Activated B cell treated with CpG ODN at 0.5 μM for 24 hours (primary cell): ENCODE results near the gene UGCG. TPM values are rescaled to one million over a fixed set of nuclear protein-coding genes. Genes with fewer than 3 reads are reported as not detected.
A peak's percentile ranks its signal among the peaks of the same experiment; 100 is the strongest.

Experiments used
- ATAC-seq: fragments of 200-7000 bp; cut with Tn5 transposase; one replicate; pipeline ENCODE4 v1.10.0; 2021; ENCODE audit warnings: low read depth, mild to moderate bottlenecking, moderate library complexity
- CTCF ChIA-PET: fragments of 350-600 bp; sonication (Branson Sonifier 250); formaldehyde crosslinking; loops from one replicate; lab custom pipeline; 2021; ENCODE audit warnings: antibody characterized with exemption; lab: Charles Lee
- POLR2A ChIA-PET: fragments of 350-600 bp; sonication (Branson Sonifier 250); formaldehyde crosslinking; loops from one replicate; lab custom pipeline; 2021; ENCODE audit warnings: antibody characterized with exemption; lab: Charles Lee
- DNase-seq: peaks from one replicate; pipeline ENCODE4 v3.0.0; 2022
- H3K27ac Mint-ChIP-seq: one replicate; pipeline ENCODE4 v1.8.0; 2020; ENCODE audit warnings: mixed read lengths
- H3K27me3 Mint-ChIP-seq: one replicate; pipeline ENCODE4 v1.8.0; 2021; ENCODE audit warnings: mixed read lengths
- H3K36me3 Mint-ChIP-seq: one replicate; pipeline ENCODE4 v1.8.0; 2021; ENCODE audit warnings: low read depth, mixed read lengths
- H3K4me1 Mint-ChIP-seq: one replicate; pipeline ENCODE4 v1.8.0; 2021; ENCODE audit warnings: mixed read lengths
- H3K4me3 Mint-ChIP-seq: one replicate; pipeline ENCODE4 v1.8.0; 2020; ENCODE audit warnings: mild to moderate bottlenecking, mixed read lengths
- H3K9me3 Mint-ChIP-seq: one replicate; pipeline ENCODE4 v1.8.0; 2020; ENCODE audit warnings: mixed read lengths
- intact Hi-C: fragments of 100-400 bp; cut with micrococcal nuclease; formaldehyde crosslinking; loops from one replicate; pipeline ENCODE4 v1.15.1; 2024
- total RNA-seq: library from RNA; stranded (reverse); gene quantifications from 2 replicates; pipeline ENCODE4 v1.2.3, GENCODE V29; 2022
- TF ChIP-seq, protein P1 (sequence below): fragments of 200-600 bp; IDR thresholded peaks from one replicate; pipeline ENCODE4 v1.8.0; 2022; ENCODE audit warnings: antibody characterized with exemption, mild to moderate bottlenecking

The UGCG gene
- total RNA-seq, 1 donor from 2014 or later, result 111 TPM

GRCh38 chr9:111922324-111923013, 25.9 kb downstream of the UGCG start:
- Mint-ChIP-seq H3K9me3 (no peaks in the 10 kb centered on the region), H3K4me1 (peaks cover 67% of the 10 kb centered on the region), H3K27ac (no peak overlapping the region), H3K27me3 (no peaks in the 10 kb centered on the region), H3K36me3 (peaks cover 66% of the 10 kb centered on the region), H3K4me3 (no peak overlapping the region)
- no peak for ATAC-seq
- ChIA-PET CTCF (interaction anchor here (0.7 kb wide), 1 partner anchor 152 kb away, joined by 3 read pairs; no protein-coding TSS in a partner anchor), POLR2A (interaction anchor here (0.9 to 1.1 kb wide), 4 partner anchors 13 to 93 kb away, joined by 3 to 7 read pairs (median 5); partner anchors contain the start of gene UGCG)
- no peak for DNase-seq
- intact Hi-C loops, result loop anchor here (10.0 kb wide), 1 partner anchor 412 kb away; the partner anchor contains the start of gene PTBP3
- TF ChIP-seq, protein P1, sequence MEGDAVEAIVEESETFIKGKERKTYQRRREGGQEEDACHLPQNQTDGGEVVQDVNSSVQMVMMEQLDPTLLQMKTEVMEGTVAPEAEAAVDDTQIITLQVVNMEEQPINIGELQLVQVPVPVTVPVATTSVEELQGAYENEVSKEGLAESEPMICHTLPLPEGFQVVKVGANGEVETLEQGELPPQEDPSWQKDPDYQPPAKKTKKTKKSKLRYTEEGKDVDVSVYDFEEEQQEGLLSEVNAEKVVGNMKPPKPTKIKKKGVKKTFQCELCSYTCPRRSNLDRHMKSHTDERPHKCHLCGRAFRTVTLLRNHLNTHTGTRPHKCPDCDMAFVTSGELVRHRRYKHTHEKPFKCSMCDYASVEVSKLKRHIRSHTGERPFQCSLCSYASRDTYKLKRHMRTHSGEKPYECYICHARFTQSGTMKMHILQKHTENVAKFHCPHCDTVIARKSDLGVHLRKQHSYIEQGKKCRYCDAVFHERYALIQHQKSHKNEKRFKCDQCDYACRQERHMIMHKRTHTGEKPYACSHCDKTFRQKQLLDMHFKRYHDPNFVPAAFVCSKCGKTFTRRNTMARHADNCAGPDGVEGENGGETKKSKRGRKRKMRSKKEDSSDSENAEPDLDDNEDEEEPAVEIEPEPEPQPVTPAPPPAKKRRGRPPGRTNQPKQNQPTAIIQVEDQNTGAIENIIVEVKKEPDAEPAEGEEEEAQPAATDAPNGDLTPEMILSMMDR, result no peak

- H3K4me3 Mint-ChIP-seq, result no peak overlapping the region
Measured at GRCh38 chr9:111924281-111924680, 27.7 kb downstream of the UGCG start.

DNA sequence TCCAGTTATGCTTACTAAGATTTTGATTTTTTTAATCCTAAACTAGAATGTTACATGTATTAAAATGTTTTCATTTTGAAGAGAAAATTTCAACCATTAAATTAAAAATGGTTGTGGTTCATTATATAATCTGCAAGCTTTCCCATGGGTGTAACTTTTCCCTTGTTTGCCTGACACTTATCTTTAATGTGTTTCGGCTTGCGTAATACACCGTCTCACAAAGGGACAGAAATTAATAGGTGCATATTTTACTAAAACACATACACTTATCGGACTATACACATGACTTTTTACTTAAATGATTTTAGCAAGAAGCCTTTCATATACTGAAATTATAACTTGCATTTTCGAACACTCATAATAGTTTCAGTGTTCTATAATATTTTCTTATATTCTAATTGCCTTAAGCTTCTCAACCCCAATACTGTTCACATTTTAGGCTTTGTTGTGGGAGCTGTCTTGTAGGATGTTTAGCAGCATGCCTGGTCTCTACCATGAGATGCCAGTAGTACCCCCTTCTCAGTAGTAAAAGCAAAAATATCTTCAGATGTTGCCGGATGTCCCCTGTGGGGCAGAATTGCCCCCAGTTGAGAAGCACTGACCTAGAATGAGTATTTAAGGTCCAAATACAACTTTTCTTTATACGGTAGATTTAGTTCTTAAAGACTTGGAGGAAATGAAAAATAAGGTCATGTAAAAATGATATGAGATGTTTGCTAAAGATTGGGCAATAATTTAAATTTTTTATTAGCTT, 28.6 kb downstream of the UGCG start:
- DNase-seq (no peak), ATAC-seq (no peak)
- peak overlapping the region; percentile 32 for H3K27ac Mint-ChIP-seq
- no peak overlapping the region for H3K4me3 Mint-ChIP-seq
- H3K36me3 Mint-ChIP-seq, result peaks cover 61% of the 10 kb centered on the region
- no peaks in the 10 kb centered on the region for H3K27me3 Mint-ChIP-seq
- TF ChIP-seq, protein P1, result no peak
- POLR2A ChIA-PET, result interaction anchor here (0.6 to 3.3 kb wide), 10 partner anchors 10 to 149 kb away, joined by 4 to 46 read pairs (median 10); partner anchors contain the start of gene UGCG
- CTCF ChIA-PET, result interaction anchor here (2.2 kb wide), 1 partner anchor 149 kb away, joined by 12 read pairs; no protein-coding TSS in a partner anchor
- peaks cover 60% of the 10 kb centered on the region for H3K4me1 Mint-ChIP-seq
- H3K9me3 Mint-ChIP-seq, result no peaks in the 10 kb centered on the region
- intact Hi-C loops, result loop anchor here (5.0 to 10.0 kb wide), 2 partner anchors 163 to 410 kb away; partner anchors contain the start of gene PTBP3

More at GRCh38 chr9:111924281-111924680, 27.7 kb downstream of the UGCG start:
- peaks cover 66% of the 10 kb centered on the region for H3K36me3 Mint-ChIP-seq
- no peak overlapping the region for H3K27ac Mint-ChIP-seq
- no peaks in the 10 kb centered on the region for H3K27me3 Mint-ChIP-seq
- intact Hi-C loops, result loop anchor here (10.0 kb wide), 1 partner anchor 411 kb away; the partner anchor contains the start of gene PTBP3
- POLR2A ChIA-PET, result interaction anchor here (0.7 to 1.4 kb wide), 2 partner anchors 27 to 88 kb away, joined by 3 to 9 read pairs; partner anchors contain the start of gene UGCG
- CTCF ChIA-PET, result no interaction called here
- DNase-seq (no peak), ATAC-seq (no peak)
- TF ChIP-seq, protein P1, result no peak
- no peaks in the 10 kb centered on the region for H3K9me3 Mint-ChIP-seq
- H3K4me1 Mint-ChIP-seq, result peaks cover 69% of the 10 kb centered on the region

- Mint-ChIP-seq H3K4me1 (peaks cover 54% of the 10 kb centered on the region), H3K9me3 (no peaks in the 10 kb centered on the region), H3K27me3 (no peaks in the 10 kb centered on the region), H3K36me3 (peaks cover 63% of the 10 kb centered on the region), H3K27ac (peak overlapping the region; percentile 32), H3K4me3 (no peak overlapping the region)
- ChIA-PET CTCF (interaction anchor here (0.9 to 2.2 kb wide), 3 partner anchors 9 to 148 kb away, joined by 4 to 12 read pairs (median 4); no protein-coding TSS in a partner anchor), POLR2A (interaction anchor here (0.8 to 3.3 kb wide), 12 partner anchors 11 to 149 kb away, joined by 3 to 46 read pairs (median 12); partner anchors contain the start of gene UGCG)
- no peak for ATAC-seq
- TF ChIP-seq, protein P1, result no peak
- no peak for DNase-seq
- intact Hi-C loops, result loop anchor here (1.0 to 10.0 kb wide), 9 partner anchors 8 to 409 kb away; partner anchors contain the start of gene PTBP3
Measured at GRCh38 chr9:111925784-111926183, 29.2 kb downstream of the UGCG start.
